NCI-H1436 (cell line): ENCODE data around the gene PRR16.
"Not testable (repeated sequence)": the region's sequence is repeated elsewhere in the genome, so short reads cannot be mapped to it uniquely, and the experiment has no call there.

ENCODE experiments used
- DNase-seq: peaks from one replicate; lab custom pipeline; 2025; lab: John Stamatoyannopoulos, UW

PRR16 gene

GRCh38 chr5:120463991-120464626, at the start of gene PRR16:
TSS of gene PRR16 (plus strand) at chr5:120464300.
- DNase-seq: peak; percentile 17

- DNase-seq: no peak
Observed at GRCh38 chr5:120415985-120416384, 48.1 kb upstream of the PRR16 start.

DNA sequence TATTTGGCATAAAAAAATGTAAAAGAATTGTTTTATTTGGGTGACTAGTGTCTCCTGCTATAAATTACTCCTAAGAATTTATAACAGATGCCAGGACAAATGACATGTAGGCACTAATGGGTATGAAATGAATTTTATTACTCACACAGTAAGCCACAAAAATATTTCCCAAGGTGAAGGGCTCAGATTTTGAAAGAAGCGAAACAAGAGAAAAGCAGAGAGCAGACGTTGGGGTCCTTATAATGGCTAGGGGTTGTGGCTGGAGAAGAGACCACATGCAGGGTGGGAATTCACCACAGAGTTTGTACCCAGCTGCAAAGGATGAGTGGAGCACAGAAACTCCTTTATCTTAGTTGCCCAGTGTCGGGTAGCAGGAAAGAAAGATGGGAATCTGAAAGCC, 45.0 kb upstream of the PRR16 start:
- DNase-seq: no peak

GRCh38 chr5:120426633-120427275, 37.3 kb upstream of the PRR16 start:
- not testable (repeated sequence) for DNase-seq

DNA sequence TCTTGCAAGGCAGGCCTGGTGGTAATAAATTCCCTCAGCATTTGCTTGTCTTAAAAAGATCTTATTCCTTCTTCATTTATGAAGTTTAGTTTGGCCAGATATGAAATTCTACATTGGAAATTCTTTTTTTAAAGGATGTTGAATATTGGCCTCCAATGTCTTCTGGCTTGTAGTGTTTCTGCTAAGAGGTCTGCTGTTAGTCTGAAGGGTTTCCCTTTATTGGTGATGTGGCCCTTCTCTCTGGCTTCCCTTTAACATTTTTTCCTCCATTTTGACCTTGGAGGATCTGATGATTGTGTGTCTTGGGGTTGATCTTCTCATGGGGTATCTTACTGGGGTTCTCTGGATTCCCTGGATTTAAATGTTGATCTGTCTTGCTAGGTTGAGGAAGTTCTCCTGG, 33.5 kb upstream of the PRR16 start:
- DNase-seq: no peak

GRCh38 chr5:120432861-120433260, 31.2 kb upstream of the PRR16 start:
- DNase-seq: no peak

GRCh38 chr5:120435129-120435528, 29.0 kb upstream of the PRR16 start:
- DNase-seq: no peak

DNA sequence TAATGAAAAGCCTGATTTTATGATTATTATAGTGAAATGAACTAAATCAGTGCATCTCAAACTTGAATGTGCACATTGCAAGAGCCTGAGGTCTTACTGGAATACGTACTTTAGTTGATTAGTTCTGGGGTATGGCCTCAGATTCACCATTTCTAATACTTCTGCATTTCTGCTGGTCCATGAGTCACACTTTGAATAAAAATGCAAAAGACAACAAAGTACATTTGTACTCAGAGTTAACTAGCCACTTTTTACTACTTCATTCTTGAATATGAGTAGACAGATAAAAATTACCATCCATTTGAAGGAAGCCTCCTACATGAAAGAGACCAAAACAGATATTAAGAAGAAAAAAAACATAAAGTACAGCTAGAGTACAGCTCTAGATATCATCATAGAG, 27.1 kb upstream of the PRR16 start:
- DNase-seq: no peak

GRCh38 chr5:120442694-120443093, 21.4 kb upstream of the PRR16 start:
- DNase-seq: no peak

GRCh38 chr5:120443607-120444006, 20.5 kb upstream of the PRR16 start:
- DNase-seq: no peak

- DNase-seq: no peak
Observed at GRCh38 chr5:120446068-120446492, 18.0 kb upstream of the PRR16 start.

DNA sequence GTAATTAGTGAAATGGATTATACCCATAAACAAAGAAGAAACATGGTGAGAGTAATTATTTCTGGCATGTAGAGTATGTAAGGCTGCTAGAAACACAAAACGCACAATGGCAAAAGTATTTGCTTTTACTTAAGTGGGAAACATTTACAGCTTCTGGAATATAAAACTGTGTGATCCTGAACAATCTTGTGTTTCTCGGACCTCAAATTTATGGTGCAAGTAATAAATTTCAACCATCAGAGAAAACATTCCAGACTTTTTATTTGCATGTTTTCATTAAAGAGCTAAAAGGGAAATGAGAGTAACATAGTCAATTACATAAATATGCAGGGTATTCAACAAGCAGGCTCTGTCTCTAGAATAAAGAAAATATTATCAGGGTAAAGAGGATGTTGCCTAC, 17.2 kb upstream of the PRR16 start:
- DNase-seq: no peak

DNA sequence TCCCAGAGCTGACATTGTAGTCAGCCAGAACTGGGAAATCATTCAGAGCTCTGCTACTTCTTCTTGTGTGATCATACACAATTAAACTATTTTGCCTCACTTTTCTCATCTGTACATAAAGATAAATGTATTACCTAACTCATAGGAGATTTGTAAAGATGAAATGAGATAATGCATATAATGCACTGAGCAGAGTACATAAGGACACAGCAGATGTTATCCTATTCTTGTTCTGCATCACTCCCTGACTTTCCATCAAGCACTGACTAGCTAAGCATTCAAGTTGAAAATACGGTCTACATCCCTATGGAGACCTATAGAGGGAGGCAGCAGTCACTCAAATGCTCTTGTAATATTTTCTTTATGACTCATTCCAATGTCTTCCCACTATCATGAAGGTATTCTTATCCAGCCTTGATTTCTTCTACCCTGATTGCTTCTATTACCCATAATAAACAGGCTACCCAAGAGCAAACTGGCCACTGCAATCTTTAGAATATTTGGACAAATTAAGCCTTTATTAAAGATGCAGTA, 16.3 kb upstream of the PRR16 start:
- no peak for DNase-seq

DNA sequence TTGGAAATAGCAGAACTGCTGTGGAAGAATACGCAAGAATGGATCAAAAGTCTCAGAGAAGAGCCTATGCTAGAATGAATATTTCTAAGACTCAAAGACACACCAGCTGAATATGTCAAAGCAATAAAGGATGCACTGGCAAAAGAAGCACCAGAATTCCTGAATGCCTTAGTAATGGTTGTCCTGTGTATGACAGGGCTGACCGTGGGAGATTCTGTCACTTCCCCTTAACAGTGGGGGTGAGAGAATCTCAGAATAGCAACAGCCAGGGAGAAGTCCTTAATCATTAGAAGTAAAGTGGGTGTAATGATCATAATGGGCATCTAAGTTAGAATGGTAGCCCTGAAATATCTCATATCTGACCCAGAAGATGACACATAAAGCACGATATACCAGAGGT, 14.6 kb upstream of the PRR16 start:
- no peak for DNase-seq

DNA sequence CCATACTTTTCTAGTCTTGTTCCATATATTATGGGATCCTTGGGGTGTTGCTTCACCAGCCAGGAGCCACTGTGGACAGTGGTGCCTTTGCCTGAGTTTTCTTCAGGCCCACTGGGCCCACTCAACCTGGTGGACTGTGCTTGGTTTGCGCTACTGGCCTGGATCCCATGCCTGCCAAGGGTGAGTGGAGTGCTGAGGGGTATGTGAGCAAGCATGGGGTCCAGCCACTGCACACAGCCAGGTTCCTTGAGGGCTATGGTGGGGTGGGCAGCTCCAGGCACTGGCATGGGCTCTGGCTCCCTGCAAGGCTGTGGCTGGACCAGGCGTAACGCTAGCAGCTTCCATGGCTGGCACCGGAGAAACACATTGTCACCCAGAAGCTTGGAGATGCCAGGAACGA, 13.2 kb upstream of the PRR16 start:
- no peak for DNase-seq

- DNase-seq: no peak
Observed at GRCh38 chr5:120451445-120451844, 12.7 kb upstream of the PRR16 start.

- no peak for DNase-seq
Observed at GRCh38 chr5:120452471-120452870, 11.6 kb upstream of the PRR16 start.

- DNase-seq: no peak
Observed at GRCh38 chr5:120454094-120454798, 9.9 kb upstream of the PRR16 start.

DNA sequence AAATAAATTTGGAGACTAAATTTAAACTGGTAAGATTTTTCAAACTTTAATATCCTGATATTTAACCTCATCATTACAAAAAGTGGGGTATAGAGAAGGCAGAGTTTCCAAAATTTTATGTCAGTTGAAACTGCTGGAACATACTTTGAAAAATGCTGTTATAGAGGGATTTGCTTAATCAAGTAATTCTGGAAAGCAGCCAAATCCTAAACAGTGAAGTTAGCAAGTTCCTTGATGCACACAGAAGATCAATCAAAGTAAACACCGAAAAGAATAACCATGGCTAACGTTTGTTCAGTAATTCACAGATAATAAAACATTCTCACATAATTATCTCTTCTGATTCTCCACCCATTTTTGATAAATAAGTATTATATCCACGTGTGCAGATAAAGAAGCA, 8.1 kb upstream of the PRR16 start:
- DNase-seq: no peak

DNA sequence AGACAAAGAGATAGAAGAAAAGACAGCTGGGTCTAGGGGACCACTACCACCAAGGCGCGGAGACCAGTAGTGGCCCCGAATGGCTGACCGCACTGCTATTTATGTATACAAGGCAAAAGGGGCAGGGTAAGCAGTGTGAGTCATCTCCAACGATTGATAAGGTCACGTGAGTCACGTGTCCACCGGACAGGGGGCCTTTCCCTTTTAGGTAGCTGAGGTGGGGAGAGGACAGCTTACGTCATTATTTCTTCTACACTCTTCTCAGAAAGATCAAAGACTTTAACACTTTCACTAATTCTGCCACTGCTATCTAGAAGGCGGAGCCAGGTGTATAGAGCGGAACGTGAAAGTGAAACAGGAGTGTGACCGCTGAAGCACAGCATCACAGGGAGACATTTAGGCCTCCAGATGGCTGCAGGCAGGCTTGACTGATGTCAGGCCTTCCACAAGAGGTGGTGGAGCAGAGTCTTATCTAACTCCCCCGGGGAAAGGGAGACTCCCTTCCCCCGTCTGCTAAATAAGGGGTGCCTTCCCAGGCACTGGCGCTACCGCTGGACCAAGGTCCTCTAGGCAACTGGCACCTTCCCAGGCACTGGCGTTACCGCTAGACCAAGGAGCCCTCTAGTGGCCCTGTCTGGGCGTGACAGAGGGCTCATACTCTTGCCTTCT, 6.1 kb upstream of the PRR16 start:
- DNase-seq: peak; percentile 19

- DNase-seq: not testable (repeated sequence)
Observed at GRCh38 chr5:120458508-120458847, 5.6 kb upstream of the PRR16 start.

GRCh38 chr5:120461251-120461650, 2.8 kb upstream of the PRR16 start:
- no peak for DNase-seq
